Esophagus muscularis mucosa (tissue), 3 donors: ENCODE measurements around the gene CCDC91.

Experiments used
- POLR2A ChIP-seq: fragments of 450-650 bp; IDR thresholded peaks from one replicate; pipeline ENCODE4 v1.6.1; 2017; ENCODE audit warnings: antibody characterized with exemption, moderate library complexity, mild to moderate bottlenecking, low read depth
- TF ChIP-seq, protein P1 (sequence below), 3 experiments: fragments of 200-600 bp in 2 of 3; fragments of 450-650 bp in 1 of 3; sonication (generic) in 2 of 3; IDR thresholded peaks; one replicate each; pipeline ENCODE4 v1.5.1; 2017 to 2019; ENCODE audit warnings: antibody characterized with exemption in 3 of 3, mild to moderate bottlenecking in 2 of 3, moderate library complexity in 1 of 3

DNA sequence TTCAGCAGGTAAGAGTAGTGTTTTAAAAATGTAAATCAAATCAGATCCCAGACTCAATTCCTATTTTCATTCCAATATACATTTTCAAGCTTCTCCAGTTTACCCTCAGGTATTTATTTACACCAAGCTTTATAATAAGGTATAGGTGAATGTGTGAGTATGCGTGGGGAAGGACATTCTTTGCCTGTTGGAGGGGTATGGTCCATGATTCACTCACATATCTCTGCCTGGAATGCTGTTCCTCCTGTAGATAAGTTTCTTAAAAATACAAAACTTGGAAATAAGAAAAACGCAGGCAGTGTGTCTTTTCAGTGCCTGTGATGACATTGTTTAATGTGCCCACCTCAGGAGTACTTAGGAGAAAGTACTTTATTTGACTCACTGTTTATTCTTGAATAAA is 118.6 kb downstream of the CCDC91 start:
- TF ChIP-seq, protein P1, sequence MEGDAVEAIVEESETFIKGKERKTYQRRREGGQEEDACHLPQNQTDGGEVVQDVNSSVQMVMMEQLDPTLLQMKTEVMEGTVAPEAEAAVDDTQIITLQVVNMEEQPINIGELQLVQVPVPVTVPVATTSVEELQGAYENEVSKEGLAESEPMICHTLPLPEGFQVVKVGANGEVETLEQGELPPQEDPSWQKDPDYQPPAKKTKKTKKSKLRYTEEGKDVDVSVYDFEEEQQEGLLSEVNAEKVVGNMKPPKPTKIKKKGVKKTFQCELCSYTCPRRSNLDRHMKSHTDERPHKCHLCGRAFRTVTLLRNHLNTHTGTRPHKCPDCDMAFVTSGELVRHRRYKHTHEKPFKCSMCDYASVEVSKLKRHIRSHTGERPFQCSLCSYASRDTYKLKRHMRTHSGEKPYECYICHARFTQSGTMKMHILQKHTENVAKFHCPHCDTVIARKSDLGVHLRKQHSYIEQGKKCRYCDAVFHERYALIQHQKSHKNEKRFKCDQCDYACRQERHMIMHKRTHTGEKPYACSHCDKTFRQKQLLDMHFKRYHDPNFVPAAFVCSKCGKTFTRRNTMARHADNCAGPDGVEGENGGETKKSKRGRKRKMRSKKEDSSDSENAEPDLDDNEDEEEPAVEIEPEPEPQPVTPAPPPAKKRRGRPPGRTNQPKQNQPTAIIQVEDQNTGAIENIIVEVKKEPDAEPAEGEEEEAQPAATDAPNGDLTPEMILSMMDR (IDR thresholded peaks at IDR 0.05): no peak
- TF ChIP-seq POLR2A: no peak
